ENCODE measurements around the gene BOK.

DNA sequence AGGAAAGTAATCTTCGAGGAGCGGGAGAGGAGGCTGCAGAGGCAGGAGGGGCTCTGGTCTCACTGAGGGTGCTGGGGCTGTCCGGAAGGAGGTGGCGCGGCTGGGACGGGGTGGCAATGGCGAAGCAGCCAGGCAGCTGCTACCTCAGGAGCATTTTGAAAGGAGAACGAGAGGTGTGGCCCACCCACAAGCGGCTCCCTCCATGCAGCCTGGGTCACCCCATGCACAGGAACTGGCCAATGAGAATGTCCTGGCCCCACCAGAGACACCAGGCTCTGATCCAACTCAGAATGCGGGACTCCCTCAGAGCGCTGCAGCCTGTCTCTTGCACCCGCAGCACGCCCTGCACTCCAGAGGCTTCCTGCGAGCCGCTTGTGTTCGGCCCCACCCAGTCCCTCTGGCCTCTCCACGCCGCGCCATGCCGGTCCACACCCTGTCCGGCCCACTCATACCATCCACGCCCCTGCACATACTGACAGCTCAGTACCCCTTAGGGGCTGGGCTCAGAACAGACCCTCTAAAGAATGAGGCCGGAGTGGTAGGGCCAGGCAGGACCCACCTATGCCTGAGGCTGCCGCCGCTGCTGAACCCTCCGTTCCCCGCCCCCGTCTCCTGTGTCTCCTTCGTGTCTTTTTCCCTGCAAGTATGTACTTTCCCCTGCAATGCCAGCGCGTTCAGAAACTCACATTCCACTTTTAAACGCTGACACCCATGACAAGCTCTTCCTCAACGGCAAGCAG, 6.4 kb upstream of the BOK start:
- TF ChIP-seq, protein P1, sequence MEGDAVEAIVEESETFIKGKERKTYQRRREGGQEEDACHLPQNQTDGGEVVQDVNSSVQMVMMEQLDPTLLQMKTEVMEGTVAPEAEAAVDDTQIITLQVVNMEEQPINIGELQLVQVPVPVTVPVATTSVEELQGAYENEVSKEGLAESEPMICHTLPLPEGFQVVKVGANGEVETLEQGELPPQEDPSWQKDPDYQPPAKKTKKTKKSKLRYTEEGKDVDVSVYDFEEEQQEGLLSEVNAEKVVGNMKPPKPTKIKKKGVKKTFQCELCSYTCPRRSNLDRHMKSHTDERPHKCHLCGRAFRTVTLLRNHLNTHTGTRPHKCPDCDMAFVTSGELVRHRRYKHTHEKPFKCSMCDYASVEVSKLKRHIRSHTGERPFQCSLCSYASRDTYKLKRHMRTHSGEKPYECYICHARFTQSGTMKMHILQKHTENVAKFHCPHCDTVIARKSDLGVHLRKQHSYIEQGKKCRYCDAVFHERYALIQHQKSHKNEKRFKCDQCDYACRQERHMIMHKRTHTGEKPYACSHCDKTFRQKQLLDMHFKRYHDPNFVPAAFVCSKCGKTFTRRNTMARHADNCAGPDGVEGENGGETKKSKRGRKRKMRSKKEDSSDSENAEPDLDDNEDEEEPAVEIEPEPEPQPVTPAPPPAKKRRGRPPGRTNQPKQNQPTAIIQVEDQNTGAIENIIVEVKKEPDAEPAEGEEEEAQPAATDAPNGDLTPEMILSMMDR (IDR thresholded peaks at IDR 0.05; ENCODE audit: insufficient read depth, low read depth, low read length): no peak
- TF ChIP-seq EZH2 (IDR thresholded peaks at IDR 0.05; ENCODE audit: insufficient read depth, low read length): no peak

Measured in astrocyte (in vitro differentiated cells and primary cell).